H1 (cell line): ENCODE results near the gene TXNL4A. TPM values are rescaled to one million over a fixed set of nuclear protein-coding genes. Genes with fewer than 3 reads are reported as not detected.

ENCODE experiments used
- CTCF ChIA-PET: fragments of 300-600 bp; sonication (Branson Sonifier 250); formaldehyde crosslinking; loops from one replicate; lab custom pipeline; 2021; ENCODE audit not compliant: partially characterized antibody; lab: Charles Lee
- POLR2A ChIA-PET: fragments of 300-600 bp; sonication (Branson Sonifier 250); formaldehyde crosslinking; loops from one replicate; lab custom pipeline; 2021; ENCODE audit warnings: inconsistent platforms; ENCODE audit not compliant: partially characterized antibody; lab: Charles Lee
- DNase-seq, 2 experiments: peaks; one replicate each; pipeline versions ENCODE4 v3.0.0 to v3.0.0-alpha.2; 2010 to 2022; ENCODE audit warnings: low spot score in 2 of 2, low read depth in 1 of 2, mixed read lengths in 1 of 2
- FAIRE-seq: peaks from 2 replicates; lab custom pipeline; 2011; peaks lifted over from hg19 to GRCh38; lab: Jason Lieb, UNC
- H2AFZ ChIP-seq: 2 replicates; pipeline ENCODE4 v1.8.1; 2012; ENCODE audit warnings: low read length, inconsistent platforms
- H2AK5ac ChIP-seq: 2 replicates; pipeline ENCODE4 v1.6.1; 2013; ENCODE audit warnings: low read depth, low read length
- H2BK120ac ChIP-seq: replicated peaks from 2 replicates; pipeline ENCODE3; 2013; ENCODE audit warnings: low read depth, low read length, inconsistent platforms
- H2BK12ac ChIP-seq: 2 replicates; pipeline ENCODE4 v1.6.1; 2013; ENCODE audit warnings: low read depth, low read length
- H2BK15ac ChIP-seq: 2 replicates; pipeline ENCODE4 v1.6.1; 2013; ENCODE audit warnings: low read length
- H2BK20ac ChIP-seq: 2 replicates; pipeline ENCODE4 v1.6.1; 2013; ENCODE audit warnings: low read length
- H2BK5ac ChIP-seq: 2 replicates; pipeline ENCODE4 v1.6.1; 2013; ENCODE audit warnings: low read depth, low read length
- H3K14ac ChIP-seq: 2 replicates; pipeline ENCODE4 v1.6.1; 2013; ENCODE audit warnings: inconsistent platforms; ENCODE audit not compliant: insufficient read length
- H3K18ac ChIP-seq: 2 replicates; pipeline ENCODE4 v1.6.1; 2013; ENCODE audit warnings: low read length; ENCODE audit errors: extremely low read depth
- H3K23ac ChIP-seq: 2 replicates; pipeline ENCODE4 v1.6.1; 2013; ENCODE audit warnings: inconsistent platforms; ENCODE audit not compliant: insufficient read length
- H3K23me2 ChIP-seq: 2 replicates; pipeline ENCODE4 v1.6.1; 2013; ENCODE audit warnings: low read depth, low read length
- H3K27ac ChIP-seq: 2 replicates; pipeline ENCODE4 v1.6.1; 2011; ENCODE audit warnings: low read depth, low read length, inconsistent platforms
- H3K27me3 ChIP-seq, 4 experiments: replicated peaks in 1 of 4; 1 replicate in 1 of 4; 2 replicates in 3 of 4; pipeline versions ENCODE4 v1.6.1 to v1.8.1; 2011 to 2013; ENCODE audit warnings: low read length in 3 of 4, mild to moderate bottlenecking in 3 of 4, inconsistent platforms in 2 of 4, mixed read lengths in 2 of 4, moderate library complexity in 1 of 4; ENCODE audit not compliant: control insufficient read depth in 3 of 4, insufficient read depth in 3 of 4; ENCODE audit errors: extremely low read depth in 1 of 4
- H3K36me3 ChIP-seq, 4 experiments: 2 replicates each; pipeline versions ENCODE4 v1.6.1 to v1.8.1; 2011 to 2013; ENCODE audit warnings: mild to moderate bottlenecking in 4 of 4, low read length in 3 of 4, moderate library complexity in 2 of 4, control low read depth in 1 of 4, inconsistent platforms in 1 of 4; ENCODE audit not compliant: insufficient read depth in 4 of 4, control insufficient read depth in 2 of 4
- H3K4ac ChIP-seq: replicated peaks from 2 replicates; pipeline ENCODE3; 2013; ENCODE audit warnings: low read length, low read depth, mixed read lengths, inconsistent platforms; ENCODE audit not compliant: insufficient read length
- H3K4me1 ChIP-seq, 4 experiments: replicated peaks in 1 of 4; 1 replicate in 1 of 4; 2 replicates in 3 of 4; pipeline versions ENCODE4 v1.6.1 to v1.8.1; 2011 to 2013; ENCODE audit warnings: low read length in 3 of 4, inconsistent platforms in 2 of 4, mixed read lengths in 1 of 4; ENCODE audit not compliant: insufficient read depth in 4 of 4, control insufficient read depth in 3 of 4
- H3K4me2 ChIP-seq, 2 experiments: 2 replicates each; pipeline versions ENCODE4 v1.6.1 to v1.8.1; 2011 to 2013; ENCODE audit warnings: low read depth in 2 of 2, low read length in 2 of 2, control low read depth in 1 of 2, inconsistent platforms in 1 of 2, mild to moderate bottlenecking in 1 of 2; ENCODE audit not compliant: insufficient read depth in 1 of 2
- H3K4me3 ChIP-seq, 4 experiments: fragments of 200-600, 300-600 bp in 1 of 4; sonication (generic), shearing (Covaris generic), sonication (Bioruptor Twin) in 1 of 4; 2 replicates each; pipeline versions ENCODE4 v1.5.1 to v1.8.1; 2011 to 2016; ENCODE audit warnings: low read length in 4 of 4, low read depth in 3 of 4, control low read depth in 2 of 4, inconsistent platforms in 2 of 4, mild to moderate bottlenecking in 2 of 4, mixed read lengths in 1 of 4, moderate library complexity in 1 of 4; ENCODE audit not compliant: insufficient read depth in 2 of 4; ENCODE audit errors: extremely low read depth in 1 of 4
- H3K56ac ChIP-seq: replicated peaks from 2 replicates; pipeline ENCODE3; 2013; ENCODE audit warnings: low read depth, mild to moderate bottlenecking, mixed read lengths, low read length, inconsistent platforms; ENCODE audit not compliant: insufficient read length
- H3K79me1 ChIP-seq: 2 replicates; pipeline ENCODE4 v1.6.1; 2013; ENCODE audit warnings: low read depth, low read length, control low read depth
- H3K79me2 ChIP-seq, 2 experiments: 2 replicates each; pipeline versions ENCODE4 v1.6.1 to v1.8.1; 2012 to 2013; ENCODE audit warnings: low read length in 2 of 2, mild to moderate bottlenecking in 2 of 2, inconsistent platforms in 1 of 2; ENCODE audit not compliant: insufficient read depth in 2 of 2, control insufficient read depth in 1 of 2
- H3K9ac ChIP-seq, 4 experiments: replicated peaks in 1 of 4; 1 replicate in 1 of 4; 2 replicates in 3 of 4; pipeline versions ENCODE4 v1.6.1 to v1.8.1; 2011 to 2013; ENCODE audit warnings: low read depth in 3 of 4, low read length in 3 of 4, control low read depth in 2 of 4, mild to moderate bottlenecking in 2 of 4, moderate library complexity in 2 of 4, inconsistent platforms in 1 of 4; ENCODE audit errors: extremely low read depth in 1 of 4
- H3K9me3 ChIP-seq, 2 experiments: 2 replicates each; pipeline versions ENCODE4 v1.6.1 to v1.8.1; 2012 to 2013; ENCODE audit warnings: mild to moderate bottlenecking in 2 of 2, moderate library complexity in 2 of 2, control low read depth in 1 of 2, inconsistent platforms in 1 of 2, low read depth in 1 of 2, low read length in 1 of 2, mixed read lengths in 1 of 2; ENCODE audit not compliant: insufficient read depth in 2 of 2
- H4K20me1 ChIP-seq, 2 experiments: replicated peaks in 1 of 2; 2 replicates each; pipeline versions ENCODE3 to v1.8.1; 2011 to 2013; ENCODE audit warnings: inconsistent platforms in 2 of 2, low read length in 2 of 2, mild to moderate bottlenecking in 1 of 2; ENCODE audit not compliant: insufficient read depth in 2 of 2, control insufficient read depth in 1 of 2
- H4K5ac ChIP-seq: 2 replicates; pipeline ENCODE4 v1.6.1; 2013; ENCODE audit warnings: low read length, low read depth, mixed read lengths, inconsistent platforms; ENCODE audit not compliant: insufficient read length
- H4K8ac ChIP-seq: 2 replicates; pipeline ENCODE4 v1.8.0; 2013; ENCODE audit warnings: mild to moderate bottlenecking, moderate library complexity, low read length, inconsistent platforms; ENCODE audit not compliant: insufficient read depth; ENCODE audit errors: extremely low read depth
- H4K91ac ChIP-seq: replicated peaks from 2 replicates; pipeline ENCODE3; 2013; ENCODE audit warnings: low read length, mixed read lengths, inconsistent platforms; ENCODE audit not compliant: insufficient read length
- CREB1 ChIP-seq: IDR thresholded peaks from 2 replicates; pipeline ENCODE4 v1.6.1; 2012; ENCODE audit warnings: inconsistent platforms
- KDM4A ChIP-seq: IDR thresholded peaks from one replicate; pipeline ENCODE4 v1.7.1; 2012; ENCODE audit warnings: low read depth, mild to moderate bottlenecking, moderate library complexity, low read length, inconsistent platforms; ENCODE audit not compliant: severe bottlenecking
- SIX5 ChIP-seq: IDR thresholded peaks from 2 replicates; pipeline ENCODE4 v1.6.1; 2011; ENCODE audit warnings: mild to moderate bottlenecking, low read depth, low read length
- WGBS, 2 experiments: shearing (Covaris generic) in 1 of 2; methylation state at CpG; one replicate each; pipeline versions ENCODE4 v1.1.6 to v1.1.7; 2013 to 2015; ENCODE audit warnings: low lambda C conversion rate in 2 of 2, mixed read lengths in 2 of 2, inconsistent platforms in 1 of 2, low coverage in 1 of 2, missing lambda C conversion rate in 1 of 2; ENCODE audit not compliant: insufficient replicate concordance in 2 of 2, insufficient coverage in 1 of 2, insufficient read length in 1 of 2; ENCODE audit errors: extremely low coverage in 1 of 2, missing lambda C conversion rate in 1 of 2; 5-methylcytosine and 5-hydroxymethylcytosine counted together
- polyA plus RNA-seq, 7 experiments: library from polyadenylated mRNA; depleted of rRNA in 3 of 7; stranded (reverse) in 5 of 7; unstranded in 2 of 7; fragments of >200 nt in 5 of 7; fragments of 200-250 nt in 2 of 7; gene quantifications; 1 replicate in 5 of 7; 2 replicates in 1 of 7; 4 replicates in 1 of 7; pipeline versions ENCODE4 v1.2.1 to v1.2.3, GENCODE V29; 2011 to 2013; ENCODE audit warnings: missing spikeins in 2 of 7, mixed read lengths in 2 of 7
- total RNA-seq: library from RNA; stranded (reverse); fragmentation: NEBNext Ultra II Directional; extraction: Animal tissue kit (Norgen Biotek cat#: 25700); gene quantifications from 2 replicates; pipeline ENCODE4 v1.2.1, GENCODE V29; 2021
- TF ChIP-seq, protein P1 (sequence below), 3 experiments: IDR thresholded peaks; 1 replicate in 2 of 3; 2 replicates in 1 of 3; pipeline versions ENCODE4 v1.5.1 to v1.6.1; 2011; ENCODE audit warnings: low read length in 3 of 3, mild to moderate bottlenecking in 3 of 3, inconsistent platforms in 2 of 3, low read depth in 1 of 3, moderate library complexity in 1 of 3; ENCODE audit not compliant: insufficient read depth in 1 of 3; ENCODE audit errors: control extremely low read depth in 1 of 3
- TF ChIP-seq, protein P2 (sequence below): IDR thresholded peaks from 2 replicates; pipeline ENCODE4 v1.6.1; 2012; ENCODE audit warnings: inconsistent platforms

TXNL4A gene
- total and polyA plus RNA-seq, 2 of the 8 experiments (the other 6 are each of a cell fraction or from before 2014, with no cell fraction given) = 169 to 181 TPM

DNA sequence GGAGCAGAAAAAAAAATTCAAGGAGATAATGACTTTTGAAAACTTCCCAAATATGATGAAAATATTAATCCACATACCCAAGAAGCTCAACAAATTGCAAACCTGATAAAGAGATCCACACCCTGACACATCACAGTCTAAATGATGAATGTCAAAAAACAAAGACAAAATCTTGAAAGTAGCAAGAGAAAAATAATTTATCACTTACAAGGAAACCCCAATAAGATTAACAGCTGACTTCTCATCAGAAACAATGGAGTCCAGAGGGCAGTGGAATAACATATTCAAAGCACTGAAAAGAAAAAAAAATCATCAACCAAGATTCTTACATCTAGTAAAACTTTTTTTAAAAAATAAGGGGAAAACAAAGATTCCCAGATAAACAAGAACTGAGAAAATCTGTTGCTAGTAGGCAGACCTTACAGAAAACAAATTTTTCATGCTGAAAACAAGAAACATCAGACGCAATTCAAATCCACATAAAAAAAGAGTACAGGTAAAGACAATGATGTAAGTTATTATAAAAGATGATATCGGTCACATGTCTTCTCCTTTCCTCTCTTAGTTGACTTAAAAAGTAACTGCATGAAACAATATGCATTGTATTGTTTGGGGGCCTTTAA, 58.2 kb downstream of the TXNL4A start:
- WGBS, 2 experiments = 91% methylated on average over 2 of the region's 2 CpGs; no CpG with 5 or more reads in 1 of the 2 experiments
- H2BK12ac ChIP-seq = no peak overlapping the region
- no peak overlapping the region for H2BK15ac ChIP-seq
- H3K9me3 ChIP-seq = peaks cover 3 to 14% of the 10 kb centered on the region in 2 experiments; a peak in 2 of 4 replicates
- 0 out of 2 replicates have a peak, but pooled peaks cover 2% of the 10 kb centered on the region for H3K23me2 ChIP-seq
- H3K27ac ChIP-seq = no peak overlapping the region
- POLR2A ChIA-PET = no interaction called here
- peaks cover 0 to 2% of the 10 kb centered on the region in 2 experiments for H4K20me1 ChIP-seq
- H2BK5ac ChIP-seq = no peak overlapping the region
- CTCF ChIA-PET = interaction anchor here (1.3 kb wide), 1 partner anchor 26 kb away, joined by 5 read pairs; no protein-coding TSS in a partner anchor
- H3K56ac ChIP-seq = no peak overlapping the region
- no peak overlapping the region for H4K91ac ChIP-seq
- no peak overlapping the region for H2BK120ac ChIP-seq
- no peak overlapping the region for H2BK20ac ChIP-seq
- H3K27me3 ChIP-seq = no peaks in the 10 kb centered on the region
- DNase-seq (no peak), FAIRE-seq (no peak)
- no peaks in the 10 kb centered on the region; a peak in 1 of 8 replicates for H3K36me3 ChIP-seq
- H2AK5ac ChIP-seq = no peak overlapping the region
- H3K4ac ChIP-seq = no peak overlapping the region
- H3K23ac ChIP-seq = no peak overlapping the region
- H3K79me1 ChIP-seq = peaks cover 3% of the 10 kb centered on the region; the same call in 1 of the 2 replicates
- peaks cover 1 to 3% of the 10 kb centered on the region in 2 experiments; a peak in 2 of 4 replicates for H3K79me2 ChIP-seq
- no peaks in the 10 kb centered on the region; a peak in 2 of 7 replicates for H3K4me1 ChIP-seq
- H3K4me3 ChIP-seq = no peak overlapping the region
- H3K18ac ChIP-seq = no peak overlapping the region
- no peak overlapping the region for H3K9ac ChIP-seq
- H4K5ac ChIP-seq = no peak overlapping the region
- no peak overlapping the region for H2AFZ ChIP-seq
- TF ChIP-seq CREB1 (no peak), SIX5 (no peak), KDM4A (no peak)
- TF ChIP-seq, protein P1, sequence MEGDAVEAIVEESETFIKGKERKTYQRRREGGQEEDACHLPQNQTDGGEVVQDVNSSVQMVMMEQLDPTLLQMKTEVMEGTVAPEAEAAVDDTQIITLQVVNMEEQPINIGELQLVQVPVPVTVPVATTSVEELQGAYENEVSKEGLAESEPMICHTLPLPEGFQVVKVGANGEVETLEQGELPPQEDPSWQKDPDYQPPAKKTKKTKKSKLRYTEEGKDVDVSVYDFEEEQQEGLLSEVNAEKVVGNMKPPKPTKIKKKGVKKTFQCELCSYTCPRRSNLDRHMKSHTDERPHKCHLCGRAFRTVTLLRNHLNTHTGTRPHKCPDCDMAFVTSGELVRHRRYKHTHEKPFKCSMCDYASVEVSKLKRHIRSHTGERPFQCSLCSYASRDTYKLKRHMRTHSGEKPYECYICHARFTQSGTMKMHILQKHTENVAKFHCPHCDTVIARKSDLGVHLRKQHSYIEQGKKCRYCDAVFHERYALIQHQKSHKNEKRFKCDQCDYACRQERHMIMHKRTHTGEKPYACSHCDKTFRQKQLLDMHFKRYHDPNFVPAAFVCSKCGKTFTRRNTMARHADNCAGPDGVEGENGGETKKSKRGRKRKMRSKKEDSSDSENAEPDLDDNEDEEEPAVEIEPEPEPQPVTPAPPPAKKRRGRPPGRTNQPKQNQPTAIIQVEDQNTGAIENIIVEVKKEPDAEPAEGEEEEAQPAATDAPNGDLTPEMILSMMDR (IDR thresholded peaks at IDR 0.05; ENCODE audit: control extremely low read depth in 1 of 3, insufficient read depth in 1 of 3, low read depth in 1 of 3, low read length in 3 of 3) = no peak
- TF ChIP-seq, protein P2, sequence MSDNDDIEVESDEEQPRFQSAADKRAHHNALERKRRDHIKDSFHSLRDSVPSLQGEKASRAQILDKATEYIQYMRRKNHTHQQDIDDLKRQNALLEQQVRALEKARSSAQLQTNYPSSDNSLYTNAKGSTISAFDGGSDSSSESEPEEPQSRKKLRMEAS = no peak
- H4K8ac ChIP-seq = no peak overlapping the region
- no peak overlapping the region for H3K4me2 ChIP-seq
- H3K14ac ChIP-seq = no peak overlapping the region
